Panc1 (cell line): ENCODE measurements around the gene CHST13. TPM values are rescaled to one million over a fixed set of nuclear protein-coding genes. Genes with fewer than 3 reads are reported as not detected.

ENCODE experiments used
- ATAC-seq: fragments of 200-7000 bp; cut with Tn5 transposase; 2 replicates; pipeline ENCODE4 v1.9.1; 2020; ENCODE audit warnings: mild to moderate bottlenecking, moderate library complexity
- BruUV-seq: library from RNA; stranded (reverse); fragments of 400-500 nt; replicated peaks from 2 replicates; lab custom pipeline; 2021; lab: Mats Ljungman, UMichigan
- CTCF ChIA-PET: fragments of 300-600 bp; sonication (Branson Sonifier 250); formaldehyde crosslinking; loops from one replicate; lab custom pipeline; 2022; ENCODE audit warnings: antibody characterized with exemption; lab: Charles Lee
- POLR2A ChIA-PET: fragments of 300-600 bp; sonication (Branson Sonifier 250); formaldehyde crosslinking; loops from one replicate; lab custom pipeline; 2022; ENCODE audit warnings: antibody characterized with exemption; lab: Charles Lee
- DNase-seq: peaks from one replicate; pipeline ENCODE4 v3.0.0-alpha.2; 2010; ENCODE audit warnings: low read depth, low spot score
- H3K27ac ChIP-seq: 2 replicates; pipeline ENCODE4 v1.5.1; 2011; ENCODE audit warnings: mild to moderate bottlenecking, low read length, inconsistent platforms
- H3K27me3 ChIP-seq: fragments of 200-500 bp; sonication (Bioruptor generic); 2 replicates; pipeline ENCODE4 v1.6.0; 2014; ENCODE audit warnings: low read length, inconsistent platforms; ENCODE audit not compliant: control insufficient read depth, insufficient read depth
- H3K36me3 ChIP-seq: fragments of 200-500 bp; sonication (Bioruptor generic); 2 replicates; pipeline ENCODE4 v1.5.1; 2014; ENCODE audit warnings: inconsistent platforms, mild to moderate bottlenecking, low read length, moderate library complexity; ENCODE audit not compliant: control insufficient read depth, insufficient read depth
- H3K4me1 ChIP-seq: 2 replicates; pipeline ENCODE4 v1.5.1; 2011; ENCODE audit warnings: inconsistent platforms, mild to moderate bottlenecking, low read length, moderate library complexity; ENCODE audit not compliant: control insufficient read depth, insufficient read depth
- H3K4me3 ChIP-seq, 2 experiments: 2 replicates each; pipeline ENCODE4 v1.5.1; 2011 to 2012; ENCODE audit warnings: low read depth in 2 of 2, low read length in 2 of 2, mild to moderate bottlenecking in 2 of 2, inconsistent platforms in 1 of 2, moderate library complexity in 1 of 2
- H3K9me3 ChIP-seq: fragments of 200-500 bp; sonication (Bioruptor generic); 2 replicates; pipeline ENCODE4 v1.5.1; 2014; ENCODE audit warnings: low read depth, mild to moderate bottlenecking, inconsistent platforms, low read length, moderate library complexity; ENCODE audit not compliant: control insufficient read depth, insufficient read depth
- CTCF ChIP-seq: fragments of 450-650 bp; IDR thresholded peaks from 2 replicates; pipeline ENCODE4 v1.5.1; 2017; ENCODE audit warnings: mild to moderate bottlenecking
- POLR2AphosphoS5 ChIP-seq: IDR thresholded peaks from 2 replicates; pipeline ENCODE4 v1.6.1; 2012; ENCODE audit warnings: mild to moderate bottlenecking, low read depth, low read length, moderate library complexity
- REST ChIP-seq, 2 experiments: IDR thresholded peaks; 2 replicates each; pipeline ENCODE4 v1.6.1; 2011 to 2012; ENCODE audit warnings: low read depth in 2 of 2, control low read depth in 1 of 2, low read length in 1 of 2, mild to moderate bottlenecking in 1 of 2, moderate library complexity in 1 of 2; ENCODE audit not compliant: insufficient read depth in 1 of 2
- SIN3A ChIP-seq: IDR thresholded peaks from 2 replicates; pipeline ENCODE4 v1.6.1; 2012; ENCODE audit warnings: low read depth, mild to moderate bottlenecking, low read length, moderate library complexity, borderline replicate concordance; ENCODE audit not compliant: insufficient read depth
- TCF7L2 ChIP-seq: IDR thresholded peaks from 2 replicates; pipeline ENCODE4 v1.6.1; 2011; ENCODE audit warnings: mild to moderate bottlenecking, low read depth, low read length, inconsistent platforms
- in situ Hi-C: cut with HindIII; loops from 2 replicates; pipeline ENCODE4 v1.10.0; 2016; ENCODE audit warnings: low sequenced_read_pairs, low pct_unique_long_range_greater_than_20kb
- intact Hi-C: fragments of 100-400 bp; cut with micrococcal nuclease; formaldehyde crosslinking; loops from one replicate; pipeline ENCODE4 v1.10.0; 2022; ENCODE audit not compliant: unreplicated experiment
- total RNA-seq: library from RNA; stranded (reverse); gene quantifications from one replicate; pipeline ENCODE4 v1.2.1, GENCODE V29; 2021; ENCODE audit not compliant: unreplicated experiment

The CHST13 gene
- total RNA-seq, 1 experiment from 2014 or later: 0.64 TPM

GRCh38 chr3:126484148-126484547 is 39.8 kb upstream of the CHST13 start:
- ATAC-seq (no peak), DNase-seq (no peak)
- Histone ChIP-seq H3K27ac (no peak overlapping the region), H3K36me3 (no peaks in the 10 kb centered on the region), H3K9me3 (no peaks in the 10 kb centered on the region), H3K27me3 (no peaks in the 10 kb centered on the region), H3K4me1 (0 out of 2 replicates have a peak, but pooled peaks cover 3% of the 10 kb centered on the region), H3K4me3 (no peak overlapping the region)
- ChIA-PET CTCF (no interaction called here), POLR2A (no interaction called here)
- in situ Hi-C loops: no loop called here
- no TSS peak for BruUV-seq
- intact Hi-C loops: no loop called here
- TF ChIP-seq REST (IDR thresholded peaks at IDR 0.05; ENCODE audit: insufficient read depth in 1 of 2, low read depth in 2 of 2, low read length in 1 of 2): no peak
- TF ChIP-seq TCF7L2: no peak
- TF ChIP-seq POLR2AphosphoS5: no peak
- TF ChIP-seq SIN3A: no peak
- no peak for TF ChIP-seq CTCF

- CTCF ChIA-PET: no interaction called here
These were observed 39.3 kb upstream of the CHST13 start for GRCh38 chr3:126484662-126485061.

More at GRCh38 chr3:126484662-126485061, 39.3 kb upstream of the CHST13 start:
- ATAC-seq (no peak), DNase-seq (no peak)
- Histone ChIP-seq H3K27me3 (no peaks in the 10 kb centered on the region), H3K36me3 (no peaks in the 10 kb centered on the region), H3K27ac (no peak overlapping the region), H3K9me3 (no peaks in the 10 kb centered on the region), H3K4me1 (0 out of 2 replicates have a peak, but pooled peaks cover 3% of the 10 kb centered on the region), H3K4me3 (no peak overlapping the region)
- TF ChIP-seq POLR2AphosphoS5: no peak
- TF ChIP-seq SIN3A: no peak
- TF ChIP-seq REST (IDR thresholded peaks at IDR 0.05; ENCODE audit: insufficient read depth in 1 of 2, low read depth in 2 of 2, low read length in 1 of 2): no peak
- TF ChIP-seq TCF7L2: no peak
- no peak for TF ChIP-seq CTCF
- in situ Hi-C loops (no loop called here), intact Hi-C loops (no loop called here)
- POLR2A ChIA-PET: no interaction called here
- no TSS peak for BruUV-seq
